ENCODE results near the gene MAPK10.

GRCh38 chr4:86220121-86220520 is 139.7 kb downstream of the MAPK10 start:
- TF ChIP-seq SP3 (tag by site-specific recombination; IDR thresholded peaks at IDR 0.05) = no peak
- no peak for TF ChIP-seq ZNF658 (tag by site-specific recombination; IDR thresholded peaks at IDR 0.05)
- TF ChIP-seq ZNF362 (tag by site-specific recombination; IDR thresholded peaks at IDR 0.05) = peak; percentile 21; the same call in 1 of the 2 replicates
- TF ChIP-seq CTCF (tag by site-specific recombination; IDR thresholded peaks at IDR 0.05) = no peak

All from HEK293 (cell line).